Measurements from ENCODE around the gene GAS5. TPM values are rescaled to one million over a fixed set of nuclear protein-coding genes. Genes with fewer than 3 reads are reported as not detected.

The GAS5 gene
- total and polyA plus RNA-seq, 9 of the 15 experiments (the other 6 are each of a cell fraction or from before 2014, with no cell fraction given), result 565 to 1,860 (median 1,006) TPM

DNA sequence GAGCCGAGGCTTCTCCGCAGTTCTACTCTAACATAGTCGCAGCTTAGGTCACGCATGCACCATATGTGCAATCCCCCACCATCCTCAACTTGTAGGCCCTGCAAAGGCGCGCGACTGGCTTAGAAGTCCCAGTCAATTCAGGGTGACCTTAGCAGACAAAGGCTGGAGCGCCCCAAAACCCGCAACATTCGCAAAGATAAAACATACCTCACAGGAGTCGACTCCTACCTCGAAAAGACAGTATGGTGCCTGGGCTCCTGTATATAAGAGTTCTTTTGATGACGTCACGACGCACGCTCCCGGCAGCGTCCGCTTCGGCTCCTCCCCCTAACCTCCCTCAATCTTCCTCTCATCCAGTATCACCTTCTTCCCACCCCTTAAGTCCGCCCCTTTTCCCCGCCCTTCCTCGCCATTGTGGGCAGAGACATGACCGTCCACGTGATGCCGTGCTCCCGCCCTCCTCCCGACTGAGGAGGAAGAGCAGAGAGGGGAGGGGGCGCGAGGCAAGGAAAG, at the start of gene GAS5 (continued):
- TF ChIP-seq SMARCA5 (IDR thresholded peaks at IDR 0.05) (no peak), ZNF174 (CRISPR knock-in tag; IDR thresholded peaks at IDR 0.05) (0 out of 2 replicates have a peak, but pooled peaks have one; percentile 56), TAL1 (IDR thresholded peaks at IDR 0.05) (no peak; the same call in 1 of the 2 replicates), EGR1 (conservative IDR thresholded peaks at IDR 0.05) (no peak), XRCC3 (IDR thresholded peaks at IDR 0.05) (no peak), THRA (IDR thresholded peaks at IDR 0.05) (no peak), NFE2 (IDR thresholded peaks at IDR 0.05; ENCODE audit: low read depth) (no peak), ZNF274 (IDR thresholded peaks at IDR 0.05; ENCODE audit: borderline replicate concordance, low read depth, low read length) (no peak), POLR2AphosphoS5 (IDR thresholded peaks at IDR 0.05; ENCODE audit: control insufficient read depth, insufficient read depth, low read depth, low read length) (peak; percentile 100), SRF (CRISPR knock-in tag; IDR thresholded peaks at IDR 0.05) (peak in 1 of 2 experiments; percentile 74; a peak in 3 of 4 replicates), FOXM1 (IDR thresholded peaks at IDR 0.05; ENCODE audit: low read depth) (no peak), FOXM1 (CRISPR knock-in tag; IDR thresholded peaks at IDR 0.05; ENCODE audit: low read depth) (no peak; the same call in 1 of the 2 replicates), RFX7 (CRISPR knock-in tag; IDR thresholded peaks at IDR 0.05) (0 out of 2 replicates have a peak, but pooled peaks have one; percentile 5), MNT (conservative IDR thresholded peaks at IDR 0.05) (peak; percentile 87 to 92), ZNF778 (CRISPR knock-in tag; IDR thresholded peaks at IDR 0.05) (no peak), HNRNPH1 (optimal IDR thresholded peaks at IDR 0.05; ENCODE audit: low read depth, low read length) (no peak), ZNF347 (CRISPR knock-in tag; IDR thresholded peaks at IDR 0.05; ENCODE audit: low read depth) (no peak; the same call in 1 of the 2 replicates), NFIX (CRISPR knock-in tag; IDR thresholded peaks at IDR 0.05; ENCODE audit: low read depth) (no peak), TFAM (CRISPR knock-in tag; conservative IDR thresholded peaks at IDR 0.05) (no peak), OTX1 (CRISPR knock-in tag; IDR thresholded peaks at IDR 0.05) (no peak; the same call in 1 of the 2 replicates), MXD1 (CRISPR knock-in tag; IDR thresholded peaks at IDR 0.05; ENCODE audit: borderline replicate concordance, poor library complexity, severe bottlenecking) (peak; percentile 82), ZC3H11A (IDR thresholded peaks at IDR 0.05; ENCODE audit: low read depth, low read length) (no peak)
- TF ChIP-seq, protein P1, sequence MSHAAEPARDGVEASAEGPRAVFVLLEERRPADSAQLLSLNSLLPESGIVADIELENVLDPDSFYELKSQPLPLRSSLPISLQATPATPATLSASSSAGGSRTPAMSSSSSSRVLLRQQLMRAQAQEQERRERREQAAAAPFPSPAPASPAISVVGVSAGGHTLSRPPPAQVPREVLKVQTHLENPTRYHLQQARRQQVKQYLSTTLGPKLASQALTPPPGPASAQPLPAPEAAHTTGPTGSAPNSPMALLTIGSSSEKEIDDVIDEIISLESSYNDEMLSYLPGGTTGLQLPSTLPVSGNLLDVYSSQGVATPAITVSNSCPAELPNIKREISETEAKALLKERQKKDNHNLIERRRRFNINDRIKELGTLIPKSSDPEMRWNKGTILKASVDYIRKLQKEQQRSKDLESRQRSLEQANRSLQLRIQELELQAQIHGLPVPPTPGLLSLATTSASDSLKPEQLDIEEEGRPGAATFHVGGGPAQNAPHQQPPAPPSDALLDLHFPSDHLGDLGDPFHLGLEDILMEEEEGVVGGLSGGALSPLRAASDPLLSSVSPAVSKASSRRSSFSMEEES (CRISPR knock-in tag; IDR thresholded peaks at IDR 0.05), result peak; percentile 54
